GM12864 (cell line): ENCODE measurements around the gene TACSTD2.
"Not testable (repeated sequence)": the region's sequence is repeated elsewhere in the genome, so short reads cannot be mapped to it uniquely, and the experiment has no call there.

Experiments used
- DNase-seq: peaks from one replicate; pipeline ENCODE4 v3.0.0-alpha.2; 2011; ENCODE audit warnings: low read depth
- H3K4me3 ChIP-seq: 2 replicates; pipeline ENCODE4 v1.5.1; 2011; ENCODE audit warnings: mild to moderate bottlenecking, low read depth, low read length, control low read depth
- CTCF ChIP-seq: IDR thresholded peaks from 2 replicates; pipeline ENCODE4 v1.5.1; 2011; ENCODE audit warnings: low read depth, mild to moderate bottlenecking, moderate library complexity, low read length, control low read depth, inconsistent platforms; ENCODE audit errors: missing control alignments

The TACSTD2 gene

GRCh38 chr1:58619286-58620054 is 42.4 kb upstream of the TACSTD2 start:
- TF ChIP-seq CTCF = no peak
- no peak overlapping the region for H3K4me3 ChIP-seq
- DNase-seq = no peak

- no peak for DNase-seq
- no peak for TF ChIP-seq CTCF
- no peak overlapping the region for H3K4me3 ChIP-seq
These were observed 41.3 kb upstream of the TACSTD2 start for GRCh38 chr1:58618303-58618702.

- no peak for DNase-seq
- H3K4me3 ChIP-seq = no peak overlapping the region
- no peak for TF ChIP-seq CTCF
These were observed 34.9 kb upstream of the TACSTD2 start for GRCh38 chr1:58611861-58612385.

- TF ChIP-seq CTCF = no peak
- no peak for DNase-seq
- H3K4me3 ChIP-seq = no peak overlapping the region
These were observed 31.9 kb upstream of the TACSTD2 start for GRCh38 chr1:58608945-58609344.

- no peak for DNase-seq
- H3K4me3 ChIP-seq = no peak overlapping the region
- no peak for TF ChIP-seq CTCF
These were observed 31.2 kb upstream of the TACSTD2 start for GRCh38 chr1:58608297-58608696.

- TF ChIP-seq CTCF = no peak
- no peak for DNase-seq
- H3K4me3 ChIP-seq = no peak overlapping the region
These were observed 30.3 kb upstream of the TACSTD2 start for GRCh38 chr1:58607391-58607790.

- not testable (repeated sequence) for H3K4me3 ChIP-seq, DNase-seq
These were observed 24.9 kb upstream of the TACSTD2 start for GRCh38 chr1:58601921-58602320.
